ENCODE measurements around the gene SLC35B2. TPM values are rescaled to one million over a fixed set of nuclear protein-coding genes. Genes with fewer than 3 reads are reported as not detected.

Gene SLC35B2
- total and polyA plus RNA-seq, 9 of the 15 experiments (the other 6 are each of a cell fraction or from before 2014, with no cell fraction given): 14.5 to 59.1 (median 47.1) TPM

- no peak overlapping the region for H3K4me3 ChIP-seq
- H3K27me3 ChIP-seq (ENCODE audit: control insufficient read depth in 2 of 2, insufficient read depth in 2 of 2, low read length in 2 of 2): no peaks in the 10 kb centered on the region
- POLR2A ChIA-PET: interaction anchor here (0.5 to 6.8 kb wide), 7 partner anchors 12 to 714 kb away, joined by 3 to 52 read pairs (median 9); partner anchors contain the start of gene HSP90AB1
- intact Hi-C loops (cut with micrococcal nuclease): loop anchor here (2.0 to 10.0 kb wide), 2 partner anchors 18 to 586 kb away; partner anchors contain the start of gene MAD2L1BP
- 0 out of 2 replicates have a peak, but pooled peaks cover under 1% of the 10 kb centered on the region for H4K20me1 ChIP-seq (replicated peaks; ENCODE audit: control insufficient read depth, insufficient read depth, low read length)
- 0 out of 2 replicates have a peak overlapping the region, but pooled peaks have one; percentile 22 for H3K4me2 ChIP-seq (ENCODE audit: insufficient read depth, low read length)
- H3K4me1 ChIP-seq (replicated peaks in 1 of 2; ENCODE audit: control insufficient read depth in 2 of 2, insufficient read depth in 2 of 2, low read length in 2 of 2): peaks cover 68 to 83% of the 10 kb centered on the region in 2 experiments
- no peaks in the 10 kb centered on the region for H3K36me3 ChIP-seq (ENCODE audit: control insufficient read depth, insufficient read depth, low read length)
- no peaks in the 10 kb centered on the region for H3K9me3 ChIP-seq (replicated peaks; ENCODE audit: control insufficient read depth, insufficient read depth, low read depth, low read length)
- 78% methylated on average over 4 of the region's 4 CpGs for WGBS (ENCODE audit: insufficient coverage, low coverage, missing lambda C conversion rate)
- peak overlapping the region in 1 of 2 experiments; percentile 61; a peak in 2 of 4 replicates for H3K9ac ChIP-seq (ENCODE audit: insufficient read depth in 1 of 2, low read depth in 2 of 2, low read length in 2 of 2)
- in situ Hi-C loops (cut with MboI): no loop called here
- DNase-seq (ENCODE audit: extremely low read depth in 1 of 4, low spot score in 3 of 4) (no peak), FAIRE-seq (no peak), ATAC-seq (no peak)
- CTCF ChIA-PET (ENCODE audit: low intra/inter-chr PET ratio): interaction anchor here (1.9 kb wide), 1 partner anchor 48 kb away, joined by 5 read pairs; no protein-coding TSS in a partner anchor
- H3K79me2 ChIP-seq (ENCODE audit: control insufficient read depth, insufficient read depth, low read length): peaks cover 29% of the 10 kb centered on the region
- no peak for TF ChIP-seq LEF1 (IDR thresholded peaks at IDR 0.05)
- TF ChIP-seq PCBP2 (IDR thresholded peaks at IDR 0.05; ENCODE audit: low read depth, low read length, poor library complexity, severe bottlenecking): no peak
- no peak for TF ChIP-seq SNIP1 (IDR thresholded peaks at IDR 0.05; ENCODE audit: low read depth)
- no peak for TF ChIP-seq GATAD2B (IDR thresholded peaks at IDR 0.05; ENCODE audit: borderline replicate concordance)
- TF ChIP-seq PTRF (tag; IDR thresholded peaks at IDR 0.05): no peak
- no peak for TF ChIP-seq ZNF707 (CRISPR knock-in tag; conservative IDR thresholded peaks at IDR 0.05)
- TF ChIP-seq THAP12 (CRISPR knock-in tag; IDR thresholded peaks at IDR 0.05): no peak
- 0 out of 4 replicates have a peak, but pooled peaks of 1 of the 2 experiments have one; percentile 18 for TF ChIP-seq KDM1A (IDR thresholded peaks at IDR 0.05)
- TF ChIP-seq ZNF121 (CRISPR knock-in tag; conservative IDR thresholded peaks at IDR 0.05): peak; percentile 86
- TF ChIP-seq ATF6 (CRISPR knock-in tag; IDR thresholded peaks at IDR 0.05): no peak
- 0 out of 2 replicates have a peak, but pooled peaks have one; percentile 45 for TF ChIP-seq KAT7 (CRISPR knock-in tag; IDR thresholded peaks at IDR 0.05; ENCODE audit: borderline replicate concordance)
- TF ChIP-seq ATF3 (IDR thresholded peaks at IDR 0.05): no peak
- no peak for TF ChIP-seq ATF3 (CRISPR knock-in tag; conservative IDR thresholded peaks at IDR 0.05)
- TF ChIP-seq ZBTB7A (IDR thresholded peaks at IDR 0.05; ENCODE audit: borderline replicate concordance, control insufficient read depth, low read depth, low read length): no peak
- no peak overlapping the region for H2AFZ ChIP-seq (ENCODE audit: low read depth, low read length)
- no TSS peak for BruUV-seq (replicated peaks)
- peak overlapping the region; percentile 48; the same call in 1 of the 3 replicates for H3K27ac ChIP-seq (ENCODE audit: extremely low read depth, low read depth, low read length)
- H3K9me1 ChIP-seq (ENCODE audit: control insufficient read depth, insufficient read depth, low read length): no peaks in the 10 kb centered on the region
Observed at GRCh38 chr6:44220913-44221290, 36.4 kb downstream of the SLC35B2 start.

Measured in K562 (cell line).